PC-3 (cell line): ENCODE data around the gene AQP6.
"Not testable (repeated sequence)": the region's sequence is repeated elsewhere in the genome, so short reads cannot be mapped to it uniquely, and the experiment has no call there.

Source experiments
- CTCF ChIP-seq: fragments of 300-600 bp; sonication (generic); conservative IDR thresholded peaks from 2 replicates; pipeline ENCODE4 v1.5.1; 2017; ENCODE audit warnings: antibody characterized with exemption, low read depth, mild to moderate bottlenecking, low read length
- EZH2 ChIP-seq: fragments of 300-600 bp; sonication (generic); IDR thresholded peaks from one replicate; pipeline ENCODE4 v1.6.1; 2017; ENCODE audit warnings: antibody characterized with exemption, mild to moderate bottlenecking, low read length; ENCODE audit not compliant: unreplicated experiment

- TF ChIP-seq CTCF, EZH2: not testable (repeated sequence)
These were observed 16.7 kb downstream of the AQP6 start for GRCh38 chr12:49989400-49989799.
